HG02763 (cell line): ENCODE data around the gene DOK1.

ENCODE experiments used
- ATAC-seq: cut with Tn5 transposase; IDR thresholded peaks from one replicate; pipeline ENCODE4 v1.9.1; 2021; ENCODE audit warnings: mild to moderate bottlenecking, moderate library complexity; ENCODE audit not compliant: unreplicated experiment

The DOK1 gene

DNA sequence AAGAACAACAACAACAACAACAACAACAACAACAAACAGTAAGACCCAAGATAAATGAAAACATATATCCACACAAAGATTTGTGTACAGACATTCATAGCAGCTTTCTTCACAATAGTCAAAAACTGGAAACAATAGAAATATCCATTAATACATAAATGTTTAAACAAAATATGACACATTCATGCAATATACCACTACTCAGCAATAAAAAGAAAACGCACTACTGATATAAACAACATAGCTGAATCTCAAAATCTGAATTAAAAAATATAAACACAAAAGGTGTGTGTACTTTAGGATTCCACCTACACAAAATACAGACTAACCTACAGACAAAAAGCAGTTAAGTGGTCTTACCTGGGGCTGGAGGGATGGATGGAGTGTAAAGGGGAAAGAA, 42.1 kb downstream of the DOK1 start:
- ATAC-seq = no peak

DNA sequence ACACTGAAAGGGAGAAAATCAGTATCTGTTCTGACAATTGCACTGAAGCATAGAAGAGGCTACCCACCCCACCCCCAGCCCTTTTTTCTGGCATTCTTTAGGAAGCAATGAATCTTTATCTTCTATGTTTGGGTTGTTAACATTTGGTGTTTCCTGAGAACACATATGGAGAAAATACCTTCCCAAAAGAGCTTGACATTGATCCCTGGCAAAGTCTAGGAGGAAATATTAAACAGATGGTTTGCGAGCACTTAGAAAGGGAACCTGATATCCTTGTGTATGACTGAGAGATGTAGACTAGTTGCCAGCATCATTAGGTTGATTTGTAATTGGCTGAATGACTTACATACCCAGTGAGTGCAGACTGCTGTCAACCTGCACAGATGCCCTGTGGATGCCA, 42.9 kb downstream of the DOK1 start:
- ATAC-seq = no peak

DNA sequence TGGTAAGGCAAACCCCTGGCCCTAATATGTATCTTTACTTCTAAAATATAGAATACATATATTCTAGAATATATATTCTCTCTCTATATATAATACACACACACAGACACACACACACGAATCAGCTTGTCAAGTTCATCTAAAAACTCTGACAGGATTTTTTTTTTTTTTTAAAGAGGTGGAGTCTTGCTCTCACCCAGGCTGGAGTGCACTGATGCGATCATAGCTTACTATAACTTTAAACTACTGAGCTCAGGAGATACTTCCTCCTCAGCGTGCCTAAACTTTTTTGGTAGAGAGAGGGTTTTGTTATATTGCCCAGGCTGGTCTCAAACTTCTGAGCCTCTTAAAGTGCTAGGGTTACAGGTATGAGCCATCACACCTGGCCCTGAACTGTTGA, 45.2 kb downstream of the DOK1 start:
- ATAC-seq = no peak

DNA sequence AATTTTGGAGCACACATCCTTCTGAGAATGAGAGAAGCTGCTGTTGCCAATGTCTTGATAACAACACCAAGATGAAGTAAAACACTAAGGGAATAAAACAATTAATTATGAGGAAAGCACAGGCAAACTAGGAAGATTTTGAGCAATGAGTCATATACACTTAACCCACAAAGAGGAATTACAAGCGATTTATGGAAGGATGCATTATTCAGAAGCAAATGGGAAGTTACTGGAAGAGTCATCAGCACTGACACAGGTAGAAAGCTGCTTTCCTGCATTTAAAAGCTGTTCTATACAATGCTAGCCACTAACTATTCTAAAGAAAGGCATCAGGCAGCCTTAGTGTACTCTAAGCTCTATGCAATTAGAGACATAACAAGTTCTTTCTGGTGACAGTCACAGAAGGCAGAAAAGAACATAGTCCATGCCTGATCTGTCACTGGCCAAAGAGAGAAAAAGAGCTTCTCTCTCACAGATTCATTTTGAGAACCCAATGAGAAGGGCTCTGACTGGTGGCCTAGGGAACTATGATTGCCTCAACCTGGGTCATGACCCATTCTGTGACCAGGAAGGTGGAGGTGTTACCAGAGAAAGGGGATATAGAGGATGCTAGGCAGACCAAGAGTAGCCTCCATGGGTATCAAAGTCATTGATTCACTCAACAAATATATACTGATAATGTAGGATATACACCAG, 48.2 kb downstream of the DOK1 start:
- ATAC-seq = no peak

DNA sequence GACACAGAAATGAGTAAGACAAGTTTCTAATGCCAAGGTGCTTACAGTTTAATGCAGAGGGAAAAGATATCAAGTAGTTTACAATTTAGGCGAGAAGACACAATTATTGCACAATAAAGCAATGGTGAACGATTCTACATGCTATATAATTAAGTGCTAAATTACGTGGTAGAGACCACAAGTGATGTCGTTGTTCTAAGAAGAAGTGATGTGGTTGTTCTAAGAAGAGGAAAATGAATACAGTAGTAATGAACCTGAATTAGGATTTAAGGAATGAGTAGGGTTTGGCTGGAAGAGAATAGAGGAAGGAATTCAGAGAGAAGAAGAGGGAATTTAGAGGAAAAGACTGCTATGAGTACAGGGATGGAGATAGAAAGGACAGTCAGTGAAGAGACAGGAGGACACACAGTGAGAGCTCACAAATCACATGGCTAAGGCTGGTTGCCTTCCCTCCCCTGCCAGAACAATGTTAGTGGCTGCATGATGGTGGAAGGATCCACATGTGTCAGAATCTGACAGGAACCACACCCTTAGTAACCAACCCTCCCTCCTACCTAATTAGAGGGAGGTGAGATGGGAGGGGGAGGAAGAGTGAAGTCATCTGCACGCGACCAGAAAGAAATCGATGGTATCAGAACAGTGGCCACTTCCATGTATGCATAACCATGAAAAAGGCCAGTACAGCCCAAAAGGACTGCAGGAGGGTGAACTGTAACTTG, 48.9 kb downstream of the DOK1 start:
- no peak for ATAC-seq

DNA sequence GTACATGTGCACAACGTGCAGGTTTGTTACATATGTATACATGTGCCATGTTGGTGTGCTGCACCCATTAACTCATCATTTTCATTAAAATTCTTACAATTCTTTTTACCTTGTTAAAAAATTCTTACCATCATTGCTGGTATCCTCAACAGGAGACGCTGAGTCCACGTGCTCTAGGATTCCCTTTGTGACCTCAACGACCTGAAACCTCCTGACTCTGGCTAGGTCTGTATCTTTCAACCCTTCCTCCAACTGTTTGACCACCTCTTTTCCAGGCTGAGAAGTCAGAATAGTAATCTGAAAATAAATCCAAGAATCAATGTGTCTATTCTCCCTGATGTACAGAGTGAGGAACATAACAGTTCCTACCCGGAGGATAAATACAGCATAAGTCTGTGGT, 52.4 kb downstream of the DOK1 start:
- ATAC-seq = no peak
